Kidney tubule cell (primary cell): Measurements from ENCODE around the gene ASB10.

Experiments used
- DNase-seq: peaks from one replicate; pipeline ENCODE4 v3.0.0-alpha.2; 2018; ENCODE audit warnings: low spot score

ASB10 gene

DNA sequence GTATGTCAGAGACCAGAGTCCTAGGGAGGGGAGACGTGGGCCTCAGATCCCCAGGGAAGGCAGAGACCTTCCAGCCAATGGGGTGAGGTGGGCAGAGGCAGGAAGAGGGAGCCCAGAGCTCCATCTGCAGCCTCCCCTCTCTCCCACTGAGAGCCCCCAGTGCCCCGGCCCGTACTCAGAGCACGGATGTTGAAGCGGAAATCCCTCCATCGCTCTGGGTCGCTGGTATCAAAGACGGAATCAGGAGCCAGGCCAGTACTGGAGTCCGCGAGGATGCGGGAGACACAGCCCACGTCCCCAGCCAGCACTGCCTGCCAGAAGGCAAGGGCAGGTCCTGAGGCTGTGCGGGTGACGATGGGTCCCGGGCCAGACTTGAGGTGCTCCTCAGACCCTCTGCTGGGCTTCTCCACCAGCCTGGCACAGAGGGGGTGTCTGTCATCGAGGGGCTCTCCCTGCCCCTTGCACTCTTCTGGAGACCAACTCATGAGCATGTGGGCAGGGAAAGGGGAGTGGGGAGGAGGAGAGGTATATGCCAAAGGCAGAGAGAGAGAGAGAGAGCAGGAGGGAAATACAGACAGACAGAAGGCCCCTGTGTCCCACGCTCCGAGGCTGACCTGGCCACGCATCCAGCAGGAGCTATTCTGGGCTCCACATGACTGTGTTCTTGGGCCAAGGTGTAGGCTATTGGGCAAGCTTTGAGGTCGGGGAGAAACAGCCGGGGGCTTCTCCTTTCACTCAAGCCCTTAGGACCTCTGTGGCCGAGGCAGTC lies at the start of gene ASB10:
TSS of gene ASB10 (minus strand) at position 611 of the 769 bp plus-strand sequence. CDS start at position 491, 120 bp downstream.
- DNase-seq: no peak

- DNase-seq: no peak
These were observed 49.4 kb upstream of the ASB10 start for GRCh38 chr7:151236406-151236805.

DNA sequence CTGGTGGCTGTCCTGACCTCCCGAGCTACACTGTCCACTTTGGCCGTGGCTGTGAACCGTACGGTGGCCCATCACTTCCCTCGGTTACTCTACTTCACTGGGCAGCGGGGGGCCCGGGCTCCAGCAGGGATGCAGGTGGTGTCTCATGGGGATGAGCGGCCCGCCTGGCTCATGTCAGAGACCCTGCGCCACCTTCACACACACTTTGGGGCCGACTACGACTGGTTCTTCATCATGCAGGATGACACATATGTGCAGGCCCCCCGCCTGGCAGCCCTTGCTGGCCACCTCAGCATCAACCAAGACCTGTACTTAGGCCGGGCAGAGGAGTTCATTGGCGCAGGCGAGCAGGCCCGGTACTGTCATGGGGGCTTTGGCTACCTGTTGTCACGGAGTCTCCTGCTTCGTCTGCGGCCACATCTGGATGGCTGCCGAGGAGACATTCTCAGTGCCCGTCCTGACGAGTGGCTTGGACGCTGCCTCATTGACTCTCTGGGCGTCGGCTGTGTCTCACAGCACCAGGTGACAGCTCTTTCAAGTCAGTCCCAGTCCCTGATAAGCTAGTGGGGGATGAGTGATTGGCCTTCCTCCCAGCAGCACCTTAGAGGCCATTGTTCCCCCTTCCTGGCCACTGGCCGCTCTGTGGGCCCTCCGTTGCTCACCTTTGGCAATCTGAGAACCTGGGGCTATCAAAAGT lies 48.2 kb upstream of the ASB10 start:
- DNase-seq: no peak

DNA sequence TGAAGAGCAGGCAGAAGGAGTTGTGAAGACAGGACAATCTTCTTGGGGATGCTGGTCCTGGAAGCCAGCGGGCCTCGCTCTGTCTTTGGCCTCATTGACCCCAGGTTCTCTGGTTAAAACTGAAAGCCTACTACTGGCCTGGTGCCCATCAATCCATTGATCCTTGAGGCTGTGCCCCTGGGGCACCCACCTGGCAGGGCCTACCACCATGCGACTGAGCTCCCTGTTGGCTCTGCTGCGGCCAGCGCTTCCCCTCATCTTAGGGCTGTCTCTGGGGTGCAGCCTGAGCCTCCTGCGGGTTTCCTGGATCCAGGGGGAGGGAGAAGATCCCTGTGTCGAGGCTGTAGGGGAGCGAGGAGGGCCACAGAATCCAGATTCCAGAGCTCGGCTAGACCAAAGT lies 46.8 kb upstream of the ASB10 start:
- DNase-seq: no peak

DNA sequence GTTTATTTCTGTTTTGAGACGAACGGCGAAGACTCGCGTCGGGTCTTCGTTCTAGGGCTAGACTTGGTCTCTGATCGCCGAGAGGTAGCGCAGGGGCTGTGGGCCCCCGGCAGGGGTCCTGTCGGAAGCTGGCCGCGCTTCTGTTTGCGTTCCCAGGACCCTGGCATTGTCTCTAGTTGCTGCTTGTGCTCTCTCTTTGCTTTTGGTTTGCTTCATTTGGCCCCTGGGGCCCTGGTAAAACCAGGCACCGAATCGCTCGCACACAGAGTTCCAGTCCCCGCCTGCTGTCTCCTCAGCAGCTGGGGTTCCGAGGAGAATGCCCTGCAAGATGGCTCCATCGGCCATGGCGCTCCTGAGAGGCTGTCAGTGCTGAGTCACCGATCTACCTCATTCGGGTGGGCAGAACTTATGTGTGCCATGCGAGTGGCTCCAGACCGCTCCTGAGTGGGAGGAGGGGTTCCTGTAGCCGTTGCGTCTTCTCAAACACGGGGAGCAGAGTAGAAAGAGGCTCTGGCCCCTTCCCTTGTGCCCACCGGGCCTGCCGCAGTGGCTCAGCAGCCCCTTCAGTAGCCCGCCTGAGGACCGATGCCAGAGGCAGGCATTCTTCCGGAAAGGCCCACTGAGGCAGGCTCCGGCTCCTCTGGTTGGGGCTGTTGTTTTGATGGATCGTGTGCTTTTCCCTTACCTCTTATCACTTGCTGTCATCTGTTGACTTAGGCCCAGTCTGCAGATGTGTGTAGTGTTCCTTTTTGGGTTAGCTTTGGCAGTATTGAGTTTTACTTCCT lies 46.1 kb upstream of the ASB10 start:
- peak; percentile 85 for DNase-seq

GRCh38 chr7:151232091-151232916 lies 45.3 kb upstream of the ASB10 start, which contains the start of gene CHPF2:
Gene CHPF2 (plus strand): TSS chr7:151232483. CDS start chr7:151234012, 1,529 bp downstream.
- peak; percentile 88 for DNase-seq

GRCh38 chr7:151231080-151231479 lies 44.0 kb upstream of the ASB10 start:
- no peak for DNase-seq

- no peak for DNase-seq
These were observed 42.2 kb upstream of the ASB10 start for GRCh38 chr7:151229249-151229648.

DNA sequence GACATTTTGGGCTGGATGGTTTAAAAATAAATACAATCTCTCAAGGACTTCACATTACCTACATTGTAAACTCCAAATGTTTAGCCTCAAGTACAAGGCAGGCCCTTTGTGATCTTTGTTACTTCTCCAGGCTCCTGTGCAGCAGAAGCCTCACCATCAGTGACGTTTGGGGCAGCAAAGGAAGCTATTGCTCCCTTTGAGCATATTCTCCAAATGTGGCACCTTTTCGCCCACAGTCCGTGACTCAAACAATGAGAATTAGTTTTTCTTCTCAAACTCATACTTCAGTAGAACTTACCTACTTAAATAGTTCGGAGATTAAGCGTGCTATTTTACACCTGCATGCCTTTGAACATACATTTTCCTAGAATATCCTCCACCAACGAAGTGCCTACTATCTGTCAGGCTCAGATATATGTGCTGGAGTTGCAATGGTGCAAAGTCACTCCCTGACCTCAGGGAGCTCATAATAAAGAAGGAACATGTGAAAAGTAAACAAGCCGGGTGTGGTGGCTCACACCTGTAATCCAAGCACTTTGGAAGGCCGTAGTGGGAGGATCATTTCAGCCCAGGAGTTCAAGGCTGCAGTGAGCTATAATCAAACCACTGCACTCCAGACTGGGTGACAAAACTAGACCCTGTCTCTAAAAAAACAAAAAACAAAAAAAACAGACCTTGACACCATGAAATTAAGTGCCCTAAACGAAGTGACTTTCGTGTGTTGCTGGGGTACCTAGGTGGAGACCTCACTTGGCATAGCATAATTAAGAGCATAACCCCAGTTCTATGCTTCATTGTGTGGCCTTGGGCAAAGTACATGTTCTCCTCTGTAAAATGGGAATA lies 41.2 kb upstream of the ASB10 start:
- DNase-seq: no peak

GRCh38 chr7:151226875-151227782 lies 40.1 kb upstream of the ASB10 start, which contains the start of gene ABCF2:
Gene ABCF2 (minus strand): TSS chr7:151227205. CDS start chr7:151226458, 747 bp downstream.
- peak; percentile 99 for DNase-seq

- DNase-seq: no peak
These were observed 39.5 kb upstream of the ASB10 start for GRCh38 chr7:151226560-151226874.

DNA sequence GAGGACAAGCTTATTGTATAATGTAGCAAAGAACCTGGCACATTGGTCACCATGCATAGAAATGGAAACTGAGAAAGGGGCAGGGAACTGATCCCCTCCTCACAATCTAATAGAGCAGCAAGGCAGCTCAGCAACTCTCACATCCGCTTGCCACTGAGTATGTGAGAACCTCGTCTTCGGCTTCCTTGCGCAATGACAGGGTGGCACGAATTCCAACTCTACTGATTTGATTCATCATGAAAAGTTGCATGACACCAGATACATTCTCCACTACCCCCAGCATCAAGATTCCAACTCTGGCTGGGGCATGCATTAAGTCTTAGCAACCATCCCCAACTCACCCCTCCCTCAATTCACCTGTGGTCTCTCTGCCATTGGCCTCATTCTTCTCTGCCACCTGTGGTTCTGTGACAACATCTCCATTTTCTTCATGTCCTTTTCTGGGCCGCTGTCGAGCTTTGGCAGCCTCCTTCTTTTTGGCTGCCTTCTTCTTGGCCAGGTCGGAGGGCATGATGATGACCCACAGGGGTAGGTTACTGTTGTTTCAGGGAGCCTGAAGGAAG lies 39.0 kb upstream of the ASB10 start:
- DNase-seq: no peak

DNA sequence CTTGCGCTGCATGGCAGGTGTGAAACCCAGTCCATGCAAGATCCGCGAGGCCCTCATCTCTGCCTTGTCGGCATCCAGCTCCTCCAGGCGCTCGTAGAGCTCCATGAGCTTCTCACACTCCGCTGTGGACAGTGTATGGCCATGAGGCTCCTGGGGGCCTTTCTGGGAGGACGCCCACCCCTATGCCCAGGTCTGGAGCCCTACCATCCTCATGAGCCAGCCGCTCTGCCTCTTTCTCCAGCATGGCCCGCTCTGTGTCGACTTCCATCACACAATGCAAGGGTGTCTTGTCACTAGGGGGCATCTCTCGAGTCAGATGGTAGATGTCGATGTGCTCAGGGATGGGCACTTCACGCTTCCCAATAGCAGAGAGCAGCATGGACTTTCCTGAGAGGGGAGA lies 36.7 kb upstream of the ASB10 start:
- DNase-seq: no peak

DNA sequence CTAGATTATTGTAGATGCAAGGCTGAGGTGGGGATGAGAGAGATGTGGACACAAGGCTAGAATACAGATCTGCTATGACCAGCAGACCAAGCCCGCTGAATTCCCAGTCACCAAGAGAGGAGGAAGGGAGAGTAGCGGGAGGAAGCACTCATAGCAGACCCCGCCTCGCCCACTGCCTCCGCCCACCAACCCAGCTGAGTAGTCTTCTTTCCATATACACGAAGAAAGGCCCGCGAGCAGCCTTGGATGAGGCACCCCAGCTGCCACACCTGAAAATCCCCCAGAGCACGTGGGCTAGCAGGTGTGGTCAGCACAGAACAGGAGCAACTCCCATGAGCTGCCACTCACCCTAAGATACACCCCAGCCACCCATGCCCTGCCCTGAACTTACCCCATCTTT lies 31.1 kb upstream of the ASB10 start:
- no peak for DNase-seq

GRCh38 chr7:151215396-151215795 lies 28.3 kb upstream of the ASB10 start:
- no peak for DNase-seq

GRCh38 chr7:151213826-151214225 lies 26.8 kb upstream of the ASB10 start:
- DNase-seq: no peak

DNA sequence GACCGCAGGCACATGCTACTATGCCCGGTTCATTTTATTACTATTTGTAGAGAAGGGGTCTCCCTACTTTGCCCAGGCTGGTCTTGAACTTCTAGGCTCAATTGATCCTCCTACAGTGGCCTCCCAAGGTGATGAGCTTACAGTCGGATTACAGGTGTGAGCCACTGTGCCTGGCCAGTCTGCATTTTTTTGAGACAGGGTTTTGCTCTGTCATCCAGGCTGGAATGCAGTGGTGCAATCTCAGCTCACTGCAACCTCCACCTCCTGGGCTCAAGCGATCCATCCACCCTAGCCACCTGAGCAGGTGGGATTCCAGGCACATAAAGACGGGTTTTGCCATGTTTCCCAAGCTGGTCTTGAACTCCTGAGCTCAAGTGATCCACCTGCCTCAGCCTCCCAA lies 25.6 kb upstream of the ASB10 start:
- DNase-seq: no peak

DNA sequence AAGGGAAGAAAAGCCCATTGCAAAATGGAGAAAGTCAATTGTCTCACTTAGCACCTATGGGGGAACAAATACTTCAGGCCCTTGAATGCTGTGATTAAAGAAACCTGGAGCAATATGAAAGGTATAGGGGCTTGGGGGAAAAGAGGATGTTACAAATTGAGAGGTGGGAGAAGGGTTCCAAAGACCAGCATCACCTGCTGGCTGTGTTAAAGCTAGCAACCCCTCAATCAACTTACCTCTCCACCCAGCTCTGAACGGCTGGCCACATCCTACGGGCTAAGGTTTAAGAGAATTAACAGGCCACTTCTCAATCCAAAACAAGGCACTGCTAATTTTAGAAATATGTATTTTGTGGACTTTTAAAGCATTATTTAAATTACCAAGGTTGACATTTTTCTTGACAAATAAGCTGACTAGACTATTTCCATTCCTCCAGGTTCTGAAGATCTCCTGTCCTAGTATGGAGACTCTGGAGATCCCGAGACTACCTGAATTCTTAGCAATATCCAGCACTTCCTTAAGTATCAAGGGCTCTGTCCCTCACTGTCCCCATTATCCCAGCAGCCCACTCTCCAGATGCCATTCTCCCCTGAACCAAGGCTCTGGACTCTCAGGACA lies 24.2 kb upstream of the ASB10 start:
- no peak for DNase-seq
